Measurements from ENCODE around the gene CHGA.
A peak's percentile ranks its signal among the peaks of the same experiment; 100 is the strongest.

The CHGA gene, protein sequence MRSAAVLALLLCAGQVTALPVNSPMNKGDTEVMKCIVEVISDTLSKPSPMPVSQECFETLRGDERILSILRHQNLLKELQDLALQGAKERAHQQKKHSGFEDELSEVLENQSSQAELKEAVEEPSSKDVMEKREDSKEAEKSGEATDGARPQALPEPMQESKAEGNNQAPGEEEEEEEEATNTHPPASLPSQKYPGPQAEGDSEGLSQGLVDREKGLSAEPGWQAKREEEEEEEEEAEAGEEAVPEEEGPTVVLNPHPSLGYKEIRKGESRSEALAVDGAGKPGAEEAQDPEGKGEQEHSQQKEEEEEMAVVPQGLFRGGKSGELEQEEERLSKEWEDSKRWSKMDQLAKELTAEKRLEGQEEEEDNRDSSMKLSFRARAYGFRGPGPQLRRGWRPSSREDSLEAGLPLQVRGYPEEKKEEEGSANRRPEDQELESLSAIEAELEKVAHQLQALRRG

DNA sequence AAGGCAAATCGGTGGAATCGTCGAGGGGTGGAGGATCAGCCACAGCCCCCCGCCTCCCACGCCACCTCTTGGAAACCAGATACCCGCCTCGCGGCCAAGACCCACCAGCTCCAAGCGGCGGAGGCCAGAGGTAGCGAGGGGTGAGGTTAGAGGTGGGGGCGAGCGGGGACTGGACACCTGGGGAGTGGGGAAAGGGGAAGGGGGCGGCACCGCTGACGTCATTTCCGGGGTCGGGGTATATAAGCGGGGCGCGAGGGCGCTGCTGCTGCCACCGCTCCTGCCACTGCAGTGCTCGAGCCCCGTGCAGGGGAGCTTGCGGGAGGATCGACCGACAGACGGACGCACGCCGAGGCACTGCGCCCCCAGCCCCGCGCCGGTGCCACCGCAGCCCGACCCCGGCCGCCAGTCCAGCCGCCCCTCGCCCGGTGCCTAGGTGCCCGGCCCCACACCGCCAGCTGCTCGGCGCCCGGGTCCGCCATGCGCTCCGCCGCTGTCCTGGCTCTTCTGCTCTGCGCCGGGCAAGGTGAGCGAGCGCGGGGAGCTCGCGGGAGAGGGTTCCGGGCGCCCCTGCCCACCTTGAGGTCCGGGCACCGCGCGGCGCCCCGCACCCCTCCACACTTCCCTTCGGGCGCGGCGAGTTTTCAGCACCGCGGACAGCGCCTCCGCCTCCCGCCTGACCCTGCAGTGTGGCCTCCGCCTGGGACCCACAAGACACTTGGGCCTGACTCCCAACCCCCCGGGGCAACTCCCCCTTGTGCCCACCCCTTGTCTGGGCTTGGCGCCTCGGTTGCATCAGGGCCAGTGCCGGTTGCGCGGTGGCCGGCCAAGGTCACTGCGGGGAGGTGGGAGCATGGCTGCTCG is at the start of gene CHGA:
Gene CHGA (plus strand): TSS at position 268 of the 861 bp plus-strand sequence. CDS start 210 bp downstream, at position 478.
- Histone ChIP-seq H3K9me3 (ENCODE audit: control insufficient read depth, insufficient read depth, low read length) (no peaks in the 10 kb centered on the region), H3K4me1 (ENCODE audit: control insufficient read depth, low read length) (peaks cover 25% of the 10 kb centered on the region), H3K9me2 (replicated peaks; ENCODE audit: control insufficient read depth, low read length) (no peaks in the 10 kb centered on the region), H3K27me3 (ENCODE audit: control insufficient read depth, low read length) (peaks cover 6% of the 10 kb centered on the region; the same call in 1 of the 2 replicates), H3K79me2 (ENCODE audit: control insufficient read depth, low read length) (no peaks in the 10 kb centered on the region), H3K4me3 (ENCODE audit: low read length) (peak within 1 kb of the TSS; percentile 20; the same call in 1 of the 2 replicates), H3K4me2 (ENCODE audit: low read length) (peak within 1 kb of the TSS; percentile 58), H3F3A (ENCODE audit: control insufficient read depth, insufficient read depth) (no peaks in the 10 kb centered on the region), H3K27ac (ENCODE audit: low read depth, low read length) (peak within 1 kb of the TSS; percentile 43; the same call in 1 of the 2 replicates), H3K36me3 (ENCODE audit: control insufficient read depth, low read length) (no peaks in the 10 kb centered on the region), H4K20me1 (ENCODE audit: control insufficient read depth, insufficient read depth, low read depth, low read length) (no peaks in the 10 kb centered on the region)
- TF ChIP-seq EZH2phosphoT487 (IDR thresholded peaks at IDR 0.05; ENCODE audit: borderline replicate concordance, low read length), result no peak
- TF ChIP-seq, protein P1, sequence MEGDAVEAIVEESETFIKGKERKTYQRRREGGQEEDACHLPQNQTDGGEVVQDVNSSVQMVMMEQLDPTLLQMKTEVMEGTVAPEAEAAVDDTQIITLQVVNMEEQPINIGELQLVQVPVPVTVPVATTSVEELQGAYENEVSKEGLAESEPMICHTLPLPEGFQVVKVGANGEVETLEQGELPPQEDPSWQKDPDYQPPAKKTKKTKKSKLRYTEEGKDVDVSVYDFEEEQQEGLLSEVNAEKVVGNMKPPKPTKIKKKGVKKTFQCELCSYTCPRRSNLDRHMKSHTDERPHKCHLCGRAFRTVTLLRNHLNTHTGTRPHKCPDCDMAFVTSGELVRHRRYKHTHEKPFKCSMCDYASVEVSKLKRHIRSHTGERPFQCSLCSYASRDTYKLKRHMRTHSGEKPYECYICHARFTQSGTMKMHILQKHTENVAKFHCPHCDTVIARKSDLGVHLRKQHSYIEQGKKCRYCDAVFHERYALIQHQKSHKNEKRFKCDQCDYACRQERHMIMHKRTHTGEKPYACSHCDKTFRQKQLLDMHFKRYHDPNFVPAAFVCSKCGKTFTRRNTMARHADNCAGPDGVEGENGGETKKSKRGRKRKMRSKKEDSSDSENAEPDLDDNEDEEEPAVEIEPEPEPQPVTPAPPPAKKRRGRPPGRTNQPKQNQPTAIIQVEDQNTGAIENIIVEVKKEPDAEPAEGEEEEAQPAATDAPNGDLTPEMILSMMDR (IDR thresholded peaks at IDR 0.05; ENCODE audit: low read depth, low read length, poor library complexity, severe bottlenecking), result no peak

DNA sequence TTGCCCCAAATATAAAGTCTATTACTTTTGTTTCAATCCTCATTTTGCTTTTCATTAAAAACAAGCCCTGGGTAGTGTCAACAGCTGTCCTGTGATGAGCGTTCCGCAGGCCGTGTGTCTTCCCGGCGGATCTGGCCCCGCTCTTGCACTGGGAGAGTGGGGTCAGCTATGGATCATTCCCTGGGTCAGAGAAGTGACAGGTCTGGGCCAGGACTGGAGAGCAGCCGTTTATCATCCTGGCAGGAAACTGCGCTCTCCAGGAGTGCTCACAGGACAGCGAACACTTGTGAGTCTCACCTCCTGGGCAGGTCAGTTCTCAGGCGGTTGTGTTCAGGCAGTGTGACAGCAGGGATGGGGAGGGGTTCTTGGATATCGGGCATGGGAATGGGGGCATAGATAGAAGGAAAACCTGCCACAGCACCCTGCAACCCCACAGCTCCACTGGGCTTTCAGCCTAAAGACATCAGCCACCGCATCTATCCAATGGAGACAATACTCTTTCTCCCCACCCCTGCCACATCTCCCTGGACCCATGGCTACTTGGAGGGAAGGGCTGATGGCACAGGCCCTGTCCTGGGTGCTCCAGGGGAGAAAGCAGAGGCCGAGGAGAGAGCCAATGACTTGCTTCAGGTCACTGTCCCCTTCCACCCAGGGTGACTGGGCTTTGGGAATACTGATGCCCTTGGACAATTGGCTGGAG is 47.8 kb upstream of the CHGA start:
- Histone ChIP-seq H4K20me1 (ENCODE audit: control insufficient read depth, insufficient read depth, low read depth, low read length) (no peaks in the 10 kb centered on the region), H3K79me2 (ENCODE audit: control insufficient read depth, low read length) (no peaks in the 10 kb centered on the region), H3K4me1 (ENCODE audit: control insufficient read depth, low read length) (no peaks in the 10 kb centered on the region), H3K36me3 (ENCODE audit: control insufficient read depth, low read length) (no peaks in the 10 kb centered on the region), H3K27me3 (ENCODE audit: control insufficient read depth, low read length) (no peaks in the 10 kb centered on the region), H3K9me3 (ENCODE audit: control insufficient read depth, insufficient read depth, low read length) (no peaks in the 10 kb centered on the region), H3K27ac (ENCODE audit: low read depth, low read length) (no peak overlapping the region), H3K9me2 (replicated peaks; ENCODE audit: control insufficient read depth, low read length) (no peaks in the 10 kb centered on the region), H3K4me3 (ENCODE audit: low read length) (no peak overlapping the region), H3K4me2 (ENCODE audit: low read length) (no peak overlapping the region), H3F3A (ENCODE audit: control insufficient read depth, insufficient read depth) (no peaks in the 10 kb centered on the region)
- TF ChIP-seq, protein P1 (IDR thresholded peaks at IDR 0.05; ENCODE audit: low read depth, low read length, poor library complexity, severe bottlenecking), result no peak
- TF ChIP-seq EZH2phosphoT487 (IDR thresholded peaks at IDR 0.05; ENCODE audit: borderline replicate concordance, low read length), result no peak

DNA sequence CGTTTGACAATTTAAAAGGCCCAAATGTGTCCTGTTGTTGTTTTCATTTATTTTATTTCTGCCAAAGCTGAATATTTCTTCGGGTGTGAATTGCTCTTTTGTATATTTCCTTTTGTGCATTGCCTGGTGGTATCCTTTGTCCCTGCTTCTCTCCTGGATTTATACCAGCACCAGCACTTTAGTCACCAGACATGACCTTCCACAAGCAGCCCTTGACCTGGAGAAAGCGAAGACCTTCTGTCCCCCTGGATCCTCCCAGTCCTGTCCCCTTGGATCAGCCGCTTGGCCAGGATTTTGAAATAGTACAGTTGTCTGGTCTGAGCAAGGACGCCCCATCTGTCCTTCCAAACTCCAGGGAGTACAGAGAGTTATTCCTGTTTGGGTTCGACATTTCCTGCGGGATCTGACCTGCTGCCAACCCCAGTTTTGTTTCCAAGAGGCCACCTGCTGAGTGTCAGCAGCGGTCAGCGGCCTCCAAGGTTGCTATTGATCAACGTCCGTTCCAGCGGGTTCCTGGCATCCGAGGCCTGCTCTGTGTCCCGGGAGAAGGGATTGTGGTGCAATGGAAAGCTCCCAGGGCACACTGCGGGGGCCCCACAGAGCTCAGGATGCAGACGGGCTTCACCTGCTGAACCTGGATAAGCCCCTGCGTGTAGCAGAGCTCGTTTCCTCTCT is 45.1 kb upstream of the CHGA start:
- Histone ChIP-seq H3K4me2 (ENCODE audit: low read length) (no peak overlapping the region), H3K4me3 (ENCODE audit: low read length) (no peak overlapping the region), H3K9me3 (ENCODE audit: control insufficient read depth, insufficient read depth, low read length) (no peaks in the 10 kb centered on the region), H3K9me2 (replicated peaks; ENCODE audit: control insufficient read depth, low read length) (no peaks in the 10 kb centered on the region), H3K27me3 (ENCODE audit: control insufficient read depth, low read length) (no peaks in the 10 kb centered on the region), H3K27ac (ENCODE audit: low read depth, low read length) (no peak overlapping the region), H3K4me1 (ENCODE audit: control insufficient read depth, low read length) (no peaks in the 10 kb centered on the region), H3K36me3 (ENCODE audit: control insufficient read depth, low read length) (no peaks in the 10 kb centered on the region), H3F3A (ENCODE audit: control insufficient read depth, insufficient read depth) (no peaks in the 10 kb centered on the region), H4K20me1 (ENCODE audit: control insufficient read depth, insufficient read depth, low read depth, low read length) (no peaks in the 10 kb centered on the region), H3K79me2 (ENCODE audit: control insufficient read depth, low read length) (no peaks in the 10 kb centered on the region)
- TF ChIP-seq EZH2phosphoT487 (IDR thresholded peaks at IDR 0.05; ENCODE audit: borderline replicate concordance, low read length), result no peak
- TF ChIP-seq, protein P1 (IDR thresholded peaks at IDR 0.05; ENCODE audit: low read depth, low read length, poor library complexity, severe bottlenecking), result no peak

All from DOHH2 (cell line).